Panc1 (cell line): Measurements from ENCODE around the gene FCHSD2. TPM values are rescaled to one million over a fixed set of nuclear protein-coding genes. Genes with fewer than 3 reads are reported as not detected.

Experiments used
- ATAC-seq: fragments of 200-7000 bp; cut with Tn5 transposase; 2 replicates; pipeline ENCODE4 v1.9.1; 2020; ENCODE audit warnings: mild to moderate bottlenecking, moderate library complexity
- BruUV-seq: library from RNA; stranded (reverse); fragments of 400-500 nt; replicated peaks from 2 replicates; lab custom pipeline; 2021; lab: Mats Ljungman, UMichigan
- CTCF ChIA-PET: fragments of 300-600 bp; sonication (Branson Sonifier 250); formaldehyde crosslinking; loops from one replicate; lab custom pipeline; 2022; ENCODE audit warnings: antibody characterized with exemption; lab: Charles Lee
- POLR2A ChIA-PET: fragments of 300-600 bp; sonication (Branson Sonifier 250); formaldehyde crosslinking; loops from one replicate; lab custom pipeline; 2022; ENCODE audit warnings: antibody characterized with exemption; lab: Charles Lee
- DNase-seq: peaks from one replicate; pipeline ENCODE4 v3.0.0-alpha.2; 2010; ENCODE audit warnings: low read depth, low spot score
- H3K27ac ChIP-seq: 2 replicates; pipeline ENCODE4 v1.5.1; 2011; ENCODE audit warnings: mild to moderate bottlenecking, low read length, inconsistent platforms
- H3K27me3 ChIP-seq: fragments of 200-500 bp; sonication (Bioruptor generic); 2 replicates; pipeline ENCODE4 v1.6.0; 2014; ENCODE audit warnings: low read length, inconsistent platforms; ENCODE audit not compliant: control insufficient read depth, insufficient read depth
- H3K36me3 ChIP-seq: fragments of 200-500 bp; sonication (Bioruptor generic); 2 replicates; pipeline ENCODE4 v1.5.1; 2014; ENCODE audit warnings: inconsistent platforms, mild to moderate bottlenecking, low read length, moderate library complexity; ENCODE audit not compliant: control insufficient read depth, insufficient read depth
- H3K4me1 ChIP-seq: 2 replicates; pipeline ENCODE4 v1.5.1; 2011; ENCODE audit warnings: inconsistent platforms, mild to moderate bottlenecking, low read length, moderate library complexity; ENCODE audit not compliant: control insufficient read depth, insufficient read depth
- H3K4me3 ChIP-seq, 2 experiments: 2 replicates each; pipeline ENCODE4 v1.5.1; 2011 to 2012; ENCODE audit warnings: low read depth in 2 of 2, low read length in 2 of 2, mild to moderate bottlenecking in 2 of 2, inconsistent platforms in 1 of 2, moderate library complexity in 1 of 2
- H3K9me3 ChIP-seq: fragments of 200-500 bp; sonication (Bioruptor generic); 2 replicates; pipeline ENCODE4 v1.5.1; 2014; ENCODE audit warnings: low read depth, mild to moderate bottlenecking, inconsistent platforms, low read length, moderate library complexity; ENCODE audit not compliant: control insufficient read depth, insufficient read depth
- POLR2AphosphoS5 ChIP-seq: IDR thresholded peaks from 2 replicates; pipeline ENCODE4 v1.6.1; 2012; ENCODE audit warnings: mild to moderate bottlenecking, low read depth, low read length, moderate library complexity
- SIN3A ChIP-seq: IDR thresholded peaks from 2 replicates; pipeline ENCODE4 v1.6.1; 2012; ENCODE audit warnings: low read depth, mild to moderate bottlenecking, low read length, moderate library complexity, borderline replicate concordance; ENCODE audit not compliant: insufficient read depth
- TCF7L2 ChIP-seq: IDR thresholded peaks from 2 replicates; pipeline ENCODE4 v1.6.1; 2011; ENCODE audit warnings: mild to moderate bottlenecking, low read depth, low read length, inconsistent platforms
- in situ Hi-C: cut with HindIII; loops from 2 replicates; pipeline ENCODE4 v1.10.0; 2016; ENCODE audit warnings: low sequenced_read_pairs, low pct_unique_long_range_greater_than_20kb
- intact Hi-C: fragments of 100-400 bp; cut with micrococcal nuclease; formaldehyde crosslinking; loops from one replicate; pipeline ENCODE4 v1.10.0; 2022; ENCODE audit not compliant: unreplicated experiment
- total RNA-seq: library from RNA; stranded (reverse); gene quantifications from one replicate; pipeline ENCODE4 v1.2.1, GENCODE V29; 2021; ENCODE audit not compliant: unreplicated experiment
- TF ChIP-seq, protein P1 (sequence below): fragments of 450-650 bp; IDR thresholded peaks from 2 replicates; pipeline ENCODE4 v1.5.1; 2017; ENCODE audit warnings: mild to moderate bottlenecking
- TF ChIP-seq, protein P2 (sequence below), 2 experiments: IDR thresholded peaks; 2 replicates each; pipeline ENCODE4 v1.6.1; 2011 to 2012; ENCODE audit warnings: low read depth in 2 of 2, control low read depth in 1 of 2, low read length in 1 of 2, mild to moderate bottlenecking in 1 of 2, moderate library complexity in 1 of 2; ENCODE audit not compliant: insufficient read depth in 1 of 2

Gene FCHSD2
- total RNA-seq, 1 experiment from 2014 or later, result 31.8 TPM

DNA sequence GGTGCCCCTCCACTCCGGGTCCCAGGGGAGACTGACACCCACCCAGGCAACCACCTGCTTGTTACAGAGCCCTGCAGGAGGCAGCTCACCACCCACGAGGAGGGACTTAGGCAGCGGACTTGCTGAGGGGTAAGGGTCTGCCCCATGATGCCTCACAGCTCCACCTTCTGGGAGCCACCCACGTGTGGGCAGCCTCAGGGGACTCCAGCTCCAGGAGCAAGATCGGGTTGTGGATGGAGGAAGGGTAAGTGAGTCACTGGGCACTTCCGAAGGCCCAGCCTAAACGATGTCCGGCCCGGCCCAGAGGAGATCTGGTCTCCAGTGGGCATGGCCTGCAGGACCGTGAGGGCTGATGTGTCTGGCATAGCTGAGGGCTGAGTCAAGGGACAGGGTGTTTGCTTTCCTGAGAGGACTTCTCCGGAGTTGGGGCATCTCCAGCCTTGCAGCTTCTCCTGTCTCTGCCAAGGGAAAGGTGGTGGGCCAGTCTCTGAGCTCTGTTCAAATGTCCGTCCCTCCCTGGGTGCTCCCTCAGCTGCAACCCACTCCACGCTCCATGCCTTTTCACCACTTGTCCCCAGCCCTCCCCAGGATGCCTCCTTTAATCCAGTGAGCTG lies 43.7 kb upstream of the FCHSD2 start:
- peak; percentile 68 for ATAC-seq
- Histone ChIP-seq H3K36me3 (no peaks in the 10 kb centered on the region), H3K27me3 (0 out of 2 replicates have a peak, but pooled peaks cover 3% of the 10 kb centered on the region), H3K9me3 (no peaks in the 10 kb centered on the region), H3K27ac (no peak overlapping the region), H3K4me1 (peaks cover 5% of the 10 kb centered on the region; the same call in 1 of the 2 replicates), H3K4me3 (no peak overlapping the region)
- CTCF ChIA-PET, result interaction anchor here (0.6 to 2.3 kb wide), 8 partner anchors 39 to 502 kb away, joined by 3 to 8 read pairs (median 6); no protein-coding TSS in a partner anchor
- intact Hi-C loops (loop anchor here (1.0 to 2.0 kb wide), 2 partner anchors 57 to 104 kb away; no protein-coding TSS in a partner anchor), in situ Hi-C loops (no loop called here)
- DNase-seq, result no peak
- no TSS peak for BruUV-seq
- POLR2A ChIA-PET, result no interaction called here
- TF ChIP-seq, protein P1, sequence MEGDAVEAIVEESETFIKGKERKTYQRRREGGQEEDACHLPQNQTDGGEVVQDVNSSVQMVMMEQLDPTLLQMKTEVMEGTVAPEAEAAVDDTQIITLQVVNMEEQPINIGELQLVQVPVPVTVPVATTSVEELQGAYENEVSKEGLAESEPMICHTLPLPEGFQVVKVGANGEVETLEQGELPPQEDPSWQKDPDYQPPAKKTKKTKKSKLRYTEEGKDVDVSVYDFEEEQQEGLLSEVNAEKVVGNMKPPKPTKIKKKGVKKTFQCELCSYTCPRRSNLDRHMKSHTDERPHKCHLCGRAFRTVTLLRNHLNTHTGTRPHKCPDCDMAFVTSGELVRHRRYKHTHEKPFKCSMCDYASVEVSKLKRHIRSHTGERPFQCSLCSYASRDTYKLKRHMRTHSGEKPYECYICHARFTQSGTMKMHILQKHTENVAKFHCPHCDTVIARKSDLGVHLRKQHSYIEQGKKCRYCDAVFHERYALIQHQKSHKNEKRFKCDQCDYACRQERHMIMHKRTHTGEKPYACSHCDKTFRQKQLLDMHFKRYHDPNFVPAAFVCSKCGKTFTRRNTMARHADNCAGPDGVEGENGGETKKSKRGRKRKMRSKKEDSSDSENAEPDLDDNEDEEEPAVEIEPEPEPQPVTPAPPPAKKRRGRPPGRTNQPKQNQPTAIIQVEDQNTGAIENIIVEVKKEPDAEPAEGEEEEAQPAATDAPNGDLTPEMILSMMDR, result no peak
- TF ChIP-seq, protein P2, sequence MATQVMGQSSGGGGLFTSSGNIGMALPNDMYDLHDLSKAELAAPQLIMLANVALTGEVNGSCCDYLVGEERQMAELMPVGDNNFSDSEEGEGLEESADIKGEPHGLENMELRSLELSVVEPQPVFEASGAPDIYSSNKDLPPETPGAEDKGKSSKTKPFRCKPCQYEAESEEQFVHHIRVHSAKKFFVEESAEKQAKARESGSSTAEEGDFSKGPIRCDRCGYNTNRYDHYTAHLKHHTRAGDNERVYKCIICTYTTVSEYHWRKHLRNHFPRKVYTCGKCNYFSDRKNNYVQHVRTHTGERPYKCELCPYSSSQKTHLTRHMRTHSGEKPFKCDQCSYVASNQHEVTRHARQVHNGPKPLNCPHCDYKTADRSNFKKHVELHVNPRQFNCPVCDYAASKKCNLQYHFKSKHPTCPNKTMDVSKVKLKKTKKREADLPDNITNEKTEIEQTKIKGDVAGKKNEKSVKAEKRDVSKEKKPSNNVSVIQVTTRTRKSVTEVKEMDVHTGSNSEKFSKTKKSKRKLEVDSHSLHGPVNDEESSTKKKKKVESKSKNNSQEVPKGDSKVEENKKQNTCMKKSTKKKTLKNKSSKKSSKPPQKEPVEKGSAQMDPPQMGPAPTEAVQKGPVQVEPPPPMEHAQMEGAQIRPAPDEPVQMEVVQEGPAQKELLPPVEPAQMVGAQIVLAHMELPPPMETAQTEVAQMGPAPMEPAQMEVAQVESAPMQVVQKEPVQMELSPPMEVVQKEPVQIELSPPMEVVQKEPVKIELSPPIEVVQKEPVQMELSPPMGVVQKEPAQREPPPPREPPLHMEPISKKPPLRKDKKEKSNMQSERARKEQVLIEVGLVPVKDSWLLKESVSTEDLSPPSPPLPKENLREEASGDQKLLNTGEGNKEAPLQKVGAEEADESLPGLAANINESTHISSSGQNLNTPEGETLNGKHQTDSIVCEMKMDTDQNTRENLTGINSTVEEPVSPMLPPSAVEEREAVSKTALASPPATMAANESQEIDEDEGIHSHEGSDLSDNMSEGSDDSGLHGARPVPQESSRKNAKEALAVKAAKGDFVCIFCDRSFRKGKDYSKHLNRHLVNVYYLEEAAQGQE (IDR thresholded peaks at IDR 0.05; ENCODE audit: insufficient read depth in 1 of 2, low read depth in 2 of 2, low read length in 1 of 2), result no peak
- TF ChIP-seq TCF7L2 (no peak), SIN3A (no peak), POLR2AphosphoS5 (no peak)

DNA sequence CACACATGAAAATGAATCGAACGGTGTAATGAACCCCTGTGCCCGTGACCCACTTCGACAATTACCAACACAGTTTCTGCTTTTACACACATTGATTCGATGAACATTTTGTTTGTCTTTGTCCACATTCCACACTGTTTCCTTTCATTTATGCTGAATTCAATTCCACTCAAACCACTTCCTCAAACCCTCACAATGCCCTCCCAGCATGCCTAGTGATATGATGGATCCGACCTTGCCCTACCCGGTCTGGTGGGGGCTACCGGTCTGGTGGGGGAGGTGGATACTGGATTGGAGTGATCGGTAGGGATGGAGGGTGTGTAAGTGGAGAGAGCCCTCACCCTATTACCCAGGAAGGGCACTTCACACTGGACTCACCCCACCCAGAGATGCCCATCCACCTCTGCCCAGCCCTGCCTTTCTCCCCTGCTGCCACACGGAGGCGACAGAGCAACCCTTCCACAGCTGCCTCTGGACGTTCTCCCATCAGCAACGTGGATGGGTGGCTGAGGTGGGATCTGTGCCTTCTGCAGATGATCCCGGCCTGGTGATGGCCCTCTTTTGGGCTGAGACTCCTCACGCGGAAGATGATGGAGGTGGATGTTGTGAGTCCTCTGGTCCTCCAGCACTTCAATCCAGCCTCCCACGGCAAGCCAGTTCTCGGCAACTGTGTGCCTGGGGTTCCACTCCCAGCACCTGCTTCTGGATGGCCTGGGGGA lies 43.0 kb upstream of the FCHSD2 start:
- peaks cover 5% of the 10 kb centered on the region; the same call in 1 of the 2 replicates for H3K4me1 ChIP-seq
- no peaks in the 10 kb centered on the region for H3K36me3 ChIP-seq
- H3K4me3 ChIP-seq, result peak overlapping the region in 1 of 2 experiments; percentile 32; a peak in 3 of 4 replicates
- BruUV-seq, result no TSS peak
- ChIA-PET POLR2A (no interaction called here), CTCF (interaction anchor here (0.6 to 2.3 kb wide), 4 partner anchors 39 to 289 kb away, joined by 3 to 8 read pairs (median 7); no protein-coding TSS in a partner anchor)
- 0 out of 2 replicates have a peak, but pooled peaks cover 3% of the 10 kb centered on the region for H3K27me3 ChIP-seq
- in situ Hi-C loops (no loop called here), intact Hi-C loops (loop anchor here (1.0 to 2.0 kb wide), 2 partner anchors 58 to 104 kb away; no protein-coding TSS in a partner anchor)
- TF ChIP-seq, protein P2 (IDR thresholded peaks at IDR 0.05; ENCODE audit: insufficient read depth in 1 of 2, low read depth in 2 of 2, low read length in 1 of 2), result no peak
- TF ChIP-seq, protein P1, result peak; percentile 98
- H3K9me3 ChIP-seq, result no peaks in the 10 kb centered on the region
- peak; percentile 56 for DNase-seq
- peak; percentile 93 for ATAC-seq
- H3K27ac ChIP-seq, result no peak overlapping the region
